ENCODE results near the gene ITGBL1.
"Not testable (repeated sequence)": the region's sequence is repeated elsewhere in the genome, so short reads cannot be mapped to it uniquely, and the experiment has no call there.

ITGBL1 gene

DNA sequence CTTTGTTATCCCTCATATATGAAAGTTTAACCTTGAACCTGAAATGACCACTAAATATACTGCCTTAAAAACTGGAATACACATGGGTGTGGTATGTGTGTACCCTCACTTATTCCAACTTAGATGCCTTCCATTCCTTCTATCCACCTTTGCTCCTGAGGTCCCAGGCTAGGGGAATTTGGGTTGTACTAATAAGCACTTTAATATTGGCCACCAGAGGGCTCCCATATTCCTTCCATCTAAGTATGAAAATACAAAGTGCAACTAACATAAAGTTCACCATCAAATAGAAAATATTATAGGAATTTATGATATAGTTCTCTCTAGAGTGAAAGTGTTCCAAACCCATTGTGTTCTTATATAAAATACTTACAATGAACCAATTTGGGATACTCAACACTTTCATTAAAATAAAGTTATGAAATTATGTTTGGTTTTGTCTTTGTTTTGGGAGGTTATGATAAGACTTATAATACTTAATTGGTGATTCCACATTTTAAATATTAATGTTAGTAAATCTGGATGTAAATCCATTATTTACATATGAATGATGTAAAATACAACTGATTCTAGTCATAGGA, 62.3 kb downstream of the ITGBL1 start:
- DNase-seq = peak; percentile 13

DNA sequence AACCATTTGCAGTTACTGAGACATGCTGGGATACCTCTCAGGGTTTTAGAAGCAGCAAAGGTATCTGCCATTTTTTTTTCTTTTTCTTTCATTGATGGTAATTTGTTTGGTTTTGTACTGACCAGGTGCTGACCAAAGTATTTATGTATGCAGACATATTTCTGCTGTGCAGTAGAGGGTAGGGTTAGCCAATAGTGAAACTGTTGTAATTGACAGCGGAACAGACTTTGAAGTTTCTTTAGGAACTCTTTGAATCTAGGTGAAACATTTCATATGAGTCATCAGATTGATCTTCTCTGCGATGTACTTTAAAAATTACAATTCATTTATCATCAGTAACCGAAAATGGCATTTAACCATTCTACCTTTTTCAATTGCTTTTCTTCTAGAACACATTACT, 63.0 kb downstream of the ITGBL1 start:
- DNase-seq = no peak

DNA sequence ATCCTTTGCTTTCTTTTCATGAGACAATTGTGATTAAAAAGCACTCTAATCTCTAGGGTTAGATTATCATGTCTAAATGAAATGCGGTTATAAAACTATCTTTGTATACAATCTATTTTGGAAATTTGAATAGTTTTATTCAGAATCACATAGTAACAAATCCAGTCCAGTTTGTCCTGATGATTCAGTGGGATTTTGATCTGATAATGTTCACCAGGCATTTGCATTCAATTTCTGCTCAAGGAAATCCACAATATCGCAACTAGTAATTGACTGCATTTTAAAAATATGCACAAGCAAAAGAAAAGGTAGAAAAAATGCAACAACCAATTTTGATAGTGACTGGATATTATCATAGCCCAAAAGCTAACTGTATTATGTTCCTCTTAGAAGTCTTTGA, 63.8 kb downstream of the ITGBL1 start:
- no peak for DNase-seq

DNA sequence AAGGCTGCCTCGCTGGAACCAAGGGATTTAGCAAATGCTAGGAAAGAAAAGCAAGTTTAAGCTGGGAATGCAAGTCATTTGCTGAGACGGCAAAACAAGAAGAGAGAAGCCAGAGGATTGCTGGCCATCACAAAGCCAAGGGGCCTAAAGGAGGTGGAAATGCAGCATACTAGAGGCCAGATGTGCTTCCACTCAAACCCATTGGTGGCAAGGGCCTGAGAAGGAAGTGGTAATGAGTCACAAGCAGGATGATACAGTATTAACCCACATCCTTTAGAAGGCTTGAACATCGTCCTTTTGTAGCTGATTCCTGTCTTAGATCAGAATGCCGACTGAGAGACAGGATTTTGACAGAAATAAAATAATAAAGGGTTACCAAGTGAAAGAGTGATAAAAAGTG, 68.2 kb downstream of the ITGBL1 start:
- no peak for DNase-seq

DNA sequence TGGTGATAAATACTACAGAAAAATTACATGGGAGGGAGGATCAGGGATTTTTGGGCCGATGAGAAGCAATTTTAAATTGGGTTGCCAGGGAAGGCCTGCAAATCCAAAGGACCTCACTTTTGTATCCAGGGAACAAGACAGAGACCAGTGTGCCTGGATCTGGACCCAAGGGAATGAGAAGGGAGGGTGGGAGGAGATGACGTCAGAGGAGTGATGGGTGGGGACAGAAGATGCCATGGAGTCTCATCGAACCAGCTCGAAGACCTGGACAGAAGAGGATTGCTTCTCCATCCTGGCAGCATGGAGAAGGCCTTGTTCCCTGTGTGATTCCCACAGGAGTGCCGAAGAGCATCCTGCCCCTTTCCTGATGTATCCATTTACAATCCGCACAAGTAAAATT, 68.9 kb downstream of the ITGBL1 start:
- no peak for DNase-seq

DNA sequence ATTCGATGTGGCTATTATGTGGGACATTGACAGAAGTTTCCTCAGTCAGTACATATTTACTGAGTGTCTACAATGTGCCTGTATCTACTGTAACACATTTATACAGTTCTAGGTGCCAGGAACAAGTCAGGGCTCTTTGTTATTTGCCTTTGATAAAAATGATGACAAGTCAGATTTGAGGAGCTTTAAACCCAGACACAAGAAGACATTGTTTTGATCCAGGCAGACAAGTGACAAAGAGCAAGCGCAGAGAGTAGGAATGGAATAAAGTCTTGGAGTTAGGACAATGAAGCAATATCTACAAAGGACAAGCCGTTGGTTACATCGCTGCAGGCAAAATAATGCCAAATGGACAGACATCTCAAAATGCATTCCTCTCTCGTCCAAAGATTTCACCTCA, 70.1 kb downstream of the ITGBL1 start:
- no peak for DNase-seq

DNA sequence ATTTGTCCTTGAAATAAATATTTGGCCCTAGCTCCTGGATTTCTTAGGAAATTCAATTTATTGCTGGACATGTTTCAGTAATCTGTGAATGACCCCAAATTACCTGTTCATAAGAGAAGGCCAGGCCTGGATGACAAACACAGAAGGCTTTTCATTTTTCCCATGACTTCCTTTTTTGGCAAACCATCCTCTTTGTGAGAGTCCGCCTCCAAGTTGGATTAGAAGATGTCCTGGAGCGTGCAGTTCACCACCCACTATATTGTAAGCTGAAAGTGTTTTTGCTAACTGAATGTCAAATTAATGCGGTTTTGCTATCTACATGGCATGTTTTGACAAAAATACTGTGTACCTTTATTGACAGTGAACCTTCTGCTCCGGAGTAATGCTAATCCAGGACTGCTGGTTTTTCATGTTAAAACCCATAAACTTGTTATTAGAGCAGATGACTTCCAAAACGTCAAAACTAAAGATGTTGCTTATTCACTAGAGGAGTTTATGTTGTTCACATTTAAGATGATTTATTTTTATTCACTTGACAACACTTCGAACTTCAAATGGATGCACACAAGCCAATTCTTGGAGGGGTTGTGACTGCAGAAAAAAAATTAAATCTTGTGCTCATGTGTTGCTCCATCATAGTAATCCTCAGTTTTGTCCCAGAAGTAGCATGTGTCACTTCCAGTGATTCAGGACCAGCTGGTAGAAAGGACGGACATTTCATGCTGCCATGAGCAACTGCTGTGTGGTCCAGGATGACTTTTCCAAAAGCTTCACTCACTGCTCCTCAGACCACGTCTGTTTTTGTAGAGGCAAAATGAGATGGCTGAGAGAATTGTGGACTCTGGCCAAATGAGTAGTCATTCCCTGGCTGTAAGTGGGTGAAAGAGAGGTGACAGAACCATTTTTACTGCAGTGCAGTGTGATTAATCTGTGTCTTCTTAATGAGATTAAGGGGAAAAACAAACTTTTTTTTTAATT, 71.0 kb downstream of the ITGBL1 start:
- DNase-seq = no peak

DNA sequence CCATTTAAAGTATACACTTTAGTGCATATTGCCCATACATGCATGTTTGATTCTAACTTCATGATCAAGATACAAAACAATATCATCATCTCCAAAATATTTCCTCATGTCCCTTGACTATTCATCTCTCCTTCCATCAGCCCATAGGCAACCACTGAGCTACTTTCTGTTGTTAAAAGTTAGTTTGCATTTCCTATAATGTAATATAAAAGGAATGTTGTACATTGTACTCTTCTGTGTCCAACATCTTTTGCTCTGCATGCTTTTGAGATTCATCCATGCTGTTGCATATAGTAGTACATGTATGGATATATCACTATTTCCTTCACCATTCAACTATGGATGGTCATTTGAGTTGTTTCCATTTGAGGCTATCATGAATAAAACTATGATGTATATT, 74.7 kb downstream of the ITGBL1 start:
- no peak for DNase-seq

DNA sequence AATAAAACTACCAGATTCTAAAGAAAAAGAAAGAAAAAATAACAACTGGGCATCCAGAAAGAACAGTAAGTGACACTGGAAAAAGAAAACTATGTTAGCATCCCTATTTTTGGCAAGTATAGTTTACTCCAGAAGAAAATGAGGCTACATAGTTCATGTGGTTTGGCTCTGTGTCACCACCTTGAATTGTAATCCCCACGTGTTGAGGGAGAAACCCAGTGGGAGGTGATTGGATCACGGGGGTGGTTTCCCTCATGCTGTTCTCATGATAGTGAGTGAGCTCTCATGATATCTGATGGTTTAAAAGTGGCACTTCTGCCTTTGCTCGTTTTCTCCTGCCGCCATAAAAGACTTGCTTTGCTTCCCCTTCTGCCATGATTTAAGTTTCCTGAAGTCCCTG, 76.9 kb downstream of the ITGBL1 start:
- DNase-seq = no peak

DNA sequence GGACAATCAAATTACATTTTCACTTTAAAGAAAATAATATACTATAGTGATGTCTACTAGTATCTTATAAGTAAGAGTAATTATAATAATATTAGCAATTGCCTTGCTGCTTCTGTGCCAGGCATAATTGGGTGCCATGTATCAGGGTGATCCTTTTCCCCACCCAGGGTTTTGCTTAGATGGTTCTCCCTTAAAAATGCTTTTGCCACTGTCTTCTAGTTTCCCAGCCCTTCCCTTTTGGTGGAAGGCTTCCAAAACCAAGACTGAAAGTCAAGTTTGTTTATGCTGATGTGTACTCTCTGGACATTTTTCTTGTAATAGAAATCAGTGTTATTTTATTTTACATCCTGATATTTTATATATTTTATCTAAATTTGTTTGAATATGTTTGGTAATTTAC, 77.8 kb downstream of the ITGBL1 start:
- no peak for DNase-seq

DNA sequence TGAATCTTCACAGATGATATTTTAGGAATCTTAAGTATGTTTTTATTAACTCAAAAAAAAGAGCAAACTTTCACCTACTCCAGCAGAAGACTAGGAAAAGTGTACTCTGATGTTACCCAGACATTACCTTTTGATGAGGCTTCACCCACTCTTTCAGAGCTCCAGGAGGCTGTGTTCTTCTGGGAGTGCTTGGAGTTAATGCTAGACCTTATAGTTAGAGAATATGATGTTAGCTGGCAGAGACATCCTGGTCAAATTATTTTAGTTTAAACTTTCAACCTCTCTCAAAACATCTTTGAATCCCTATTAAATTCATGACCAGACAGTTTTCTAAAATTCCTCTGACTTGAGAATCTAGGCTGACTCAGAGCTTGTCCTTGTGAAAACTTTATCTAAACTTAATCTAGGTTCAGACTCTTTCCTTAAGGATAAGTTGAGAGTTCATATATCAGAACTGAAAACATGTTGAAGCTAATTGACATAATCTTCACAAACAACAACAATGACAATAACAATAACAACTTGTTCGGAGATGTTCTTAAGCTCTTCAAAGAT, 82.8 kb downstream of the ITGBL1 start:
- DNase-seq = no peak

DNA sequence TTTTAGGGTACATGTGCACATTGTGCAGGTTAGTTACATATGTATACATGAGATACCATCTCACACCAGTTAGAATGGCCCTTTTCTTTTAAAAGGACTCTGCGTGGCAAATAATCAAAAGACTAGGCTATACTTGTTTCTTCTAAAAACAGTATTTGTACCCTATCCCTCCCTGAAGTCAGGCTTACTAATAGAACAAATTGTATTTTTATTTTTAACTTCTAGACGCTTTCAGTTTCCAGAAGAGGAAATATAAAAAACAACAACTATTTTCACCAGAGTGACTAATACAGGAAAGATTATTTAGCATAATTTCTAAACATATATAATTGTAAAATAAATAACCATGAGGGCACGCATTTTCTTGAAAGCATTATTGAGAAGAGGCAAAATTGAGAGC, 83.6 kb downstream of the ITGBL1 start:
- no peak for DNase-seq

DNA sequence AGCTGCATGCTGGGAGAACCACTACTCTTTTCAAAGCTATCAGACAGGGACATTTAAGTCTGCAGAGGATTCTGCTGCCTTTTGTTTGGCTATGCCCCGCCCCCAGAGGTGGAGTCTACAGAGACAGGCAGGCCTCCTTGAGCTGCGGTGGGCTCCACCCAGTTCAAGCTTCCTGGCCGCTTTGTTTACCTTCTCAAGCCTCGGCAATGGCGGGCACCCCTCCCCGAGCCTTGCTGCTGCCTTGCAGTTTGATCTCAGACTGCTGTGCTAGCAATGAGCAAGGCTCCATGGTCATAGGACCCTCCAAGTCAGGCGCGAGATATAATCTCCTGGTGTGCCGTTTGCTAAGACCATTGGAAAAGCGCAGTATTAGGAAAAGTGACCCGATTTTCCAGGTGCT, 92.1 kb downstream of the ITGBL1 start:
- DNase-seq = not testable (repeated sequence)

DNA sequence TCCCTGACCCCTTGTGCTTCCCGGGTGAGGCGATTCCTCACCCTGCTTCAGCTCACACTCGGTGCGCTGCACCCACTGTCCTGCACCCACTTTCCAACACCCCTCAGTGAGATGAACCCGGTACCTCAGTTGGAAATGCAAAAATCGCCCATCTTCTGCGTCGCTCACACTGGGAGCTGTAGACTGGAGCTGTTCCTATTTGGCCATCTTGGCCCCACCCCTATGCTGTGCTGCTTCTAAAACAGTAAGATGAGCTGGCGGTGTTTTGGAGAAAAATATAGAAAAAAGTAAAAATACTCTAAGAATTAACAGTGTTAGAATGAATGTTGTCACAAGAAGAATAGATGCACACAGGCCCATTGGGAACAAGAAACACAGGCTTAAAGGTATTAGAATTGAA, 92.5 kb downstream of the ITGBL1 start:
- no peak for DNase-seq

DNA sequence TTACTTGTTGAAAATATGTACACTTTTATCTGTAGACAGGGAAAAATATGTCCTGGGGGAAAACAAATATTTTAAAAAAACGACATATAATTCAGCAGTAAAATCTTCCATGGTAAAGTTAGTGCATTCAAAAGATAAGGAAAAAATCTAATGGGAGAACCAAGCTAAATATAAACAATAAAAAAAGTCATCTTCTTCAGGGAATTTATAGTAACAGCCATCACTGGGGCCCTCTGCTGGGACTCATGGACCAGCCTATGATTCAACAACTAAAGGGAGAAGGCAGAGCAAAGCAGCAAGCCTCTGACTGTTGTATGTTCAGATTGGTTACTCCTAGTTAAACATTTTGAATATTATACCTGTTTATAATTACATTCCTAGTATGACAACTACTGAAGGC, 93.0 kb downstream of the ITGBL1 start:
- no peak for DNase-seq

DNA sequence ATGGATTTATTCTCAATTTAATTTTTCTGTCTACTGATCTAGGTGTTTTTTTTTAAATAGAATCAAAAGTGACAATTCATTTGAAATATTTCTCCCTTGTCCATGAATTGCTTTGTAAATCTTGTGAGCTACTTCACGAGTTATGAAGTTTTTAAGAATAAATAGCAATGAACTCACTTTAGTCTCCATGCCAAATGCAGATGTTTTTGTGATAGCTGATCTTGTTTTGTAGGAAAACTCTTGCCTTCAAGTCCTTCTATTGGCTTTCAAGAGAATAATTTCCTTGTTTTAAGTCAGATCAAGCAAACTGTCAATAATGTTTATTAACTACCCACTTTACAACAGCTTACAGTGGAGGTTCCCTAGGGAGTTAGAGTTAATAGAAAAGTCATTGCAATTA, 99.8 kb downstream of the ITGBL1 start:
- DNase-seq = no peak

DNA sequence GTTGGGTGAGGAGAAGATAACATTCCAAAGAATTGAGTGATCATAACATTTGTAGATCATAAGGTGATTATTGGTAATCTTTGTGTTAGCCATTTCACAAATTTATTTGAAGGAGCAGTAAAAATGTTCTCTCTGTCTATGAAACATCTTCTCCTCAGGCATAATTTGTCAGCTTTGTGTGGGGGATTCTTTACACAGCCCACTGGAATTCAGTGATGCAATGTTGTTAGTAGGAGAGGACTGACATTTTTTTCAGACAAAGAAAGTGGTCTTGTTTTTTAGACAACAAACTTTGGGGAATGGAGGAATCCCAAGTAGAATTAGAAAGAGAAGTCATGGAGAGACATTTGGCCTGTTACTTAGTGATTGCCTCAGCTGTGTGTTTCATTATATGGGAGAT, 100.3 kb downstream of the ITGBL1 start:
- DNase-seq = no peak

DNA sequence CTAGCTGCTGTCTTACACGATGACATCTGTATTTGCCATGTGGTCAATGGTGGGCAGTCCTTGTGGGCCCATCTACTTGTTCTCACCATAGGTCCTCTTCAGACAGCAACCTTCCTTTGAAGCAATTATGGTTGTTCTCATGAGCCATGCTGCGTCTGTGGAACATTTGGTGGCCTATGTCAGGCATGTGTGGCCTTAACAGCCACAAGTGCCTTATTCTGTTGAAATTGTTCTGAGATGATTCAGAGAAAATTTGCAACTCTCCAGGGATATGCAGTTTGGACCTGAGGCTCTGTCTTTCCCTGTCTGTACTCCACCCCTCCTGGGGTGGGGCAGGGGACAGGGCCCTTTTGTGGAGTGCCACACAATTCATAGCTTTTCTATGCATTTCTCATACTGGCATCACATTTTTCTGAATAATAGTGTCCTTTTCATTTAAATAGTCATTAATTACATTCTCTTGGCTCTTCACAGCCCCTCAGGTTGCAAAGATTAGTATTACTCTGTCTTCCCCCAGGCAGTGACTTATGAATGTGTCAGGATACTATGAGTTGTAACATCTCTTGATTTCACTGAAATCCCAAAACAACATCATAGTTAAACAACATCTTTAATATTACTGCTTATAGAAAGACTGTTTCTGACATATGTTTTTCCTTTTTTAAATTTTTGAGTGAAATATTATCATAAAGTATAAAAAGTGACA, 102.1 kb downstream of the ITGBL1 start:
- no peak for DNase-seq

DNA sequence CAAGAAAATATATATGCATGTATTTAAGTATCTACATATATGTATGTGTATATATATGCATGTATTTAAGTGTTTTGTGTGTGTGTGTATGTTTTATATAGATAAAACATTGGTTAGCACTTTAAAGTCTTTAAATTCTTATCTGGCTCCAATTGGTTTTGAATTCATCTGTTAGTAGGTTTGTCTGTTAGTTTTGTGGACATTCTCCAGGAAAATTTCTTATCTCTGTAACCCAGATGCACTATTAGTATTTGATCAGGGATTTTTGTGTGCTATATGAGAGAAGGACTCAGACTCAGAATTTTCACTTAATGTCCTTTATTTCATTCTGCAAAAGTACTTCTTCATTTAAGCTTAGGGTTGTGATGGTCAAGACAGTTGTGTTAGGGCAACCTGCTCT, 103.1 kb downstream of the ITGBL1 start:
- no peak for DNase-seq

DNA sequence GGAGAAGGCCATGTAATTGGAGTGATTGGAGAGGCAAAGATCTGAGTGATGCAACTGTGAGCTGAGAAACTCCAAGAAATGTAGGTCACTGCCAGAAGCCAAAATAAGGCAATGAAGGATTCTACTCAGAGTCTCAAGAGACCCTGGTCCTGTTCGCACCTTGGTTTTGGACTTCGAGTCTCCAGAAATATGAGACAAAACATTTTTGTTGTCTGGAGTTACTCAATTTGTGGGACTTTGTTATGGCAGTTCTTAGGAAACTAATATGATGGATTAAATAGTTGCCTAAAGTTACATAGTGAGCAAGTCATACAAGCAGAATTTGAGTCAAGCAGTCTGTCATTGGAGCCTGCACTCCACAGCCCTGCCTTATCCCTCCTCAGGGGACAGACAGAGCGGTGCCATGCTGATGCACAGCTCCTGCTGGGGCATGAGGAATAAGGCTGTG, 104.2 kb downstream of the ITGBL1 start:
- DNase-seq = no peak

DNA sequence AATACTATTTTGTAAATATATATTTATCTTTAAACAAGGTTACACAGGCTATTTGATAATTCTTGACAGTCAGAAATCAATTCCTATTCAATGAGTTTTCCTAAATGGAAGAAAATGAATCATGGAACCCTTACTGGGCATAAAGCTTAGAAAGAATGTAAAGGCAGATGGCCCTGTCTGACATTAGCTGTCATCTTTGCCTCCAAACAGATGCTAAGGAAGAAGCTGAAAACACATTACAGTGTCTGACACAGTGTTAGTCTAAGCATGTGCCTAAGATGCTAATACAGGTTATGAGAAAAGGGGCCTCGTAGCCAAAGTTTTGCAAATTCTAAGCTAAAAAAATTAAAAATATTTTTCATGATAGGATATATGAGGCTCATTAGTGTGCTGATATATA, 112.8 kb downstream of the ITGBL1 start:
- peak; percentile 50 for DNase-seq

DNA sequence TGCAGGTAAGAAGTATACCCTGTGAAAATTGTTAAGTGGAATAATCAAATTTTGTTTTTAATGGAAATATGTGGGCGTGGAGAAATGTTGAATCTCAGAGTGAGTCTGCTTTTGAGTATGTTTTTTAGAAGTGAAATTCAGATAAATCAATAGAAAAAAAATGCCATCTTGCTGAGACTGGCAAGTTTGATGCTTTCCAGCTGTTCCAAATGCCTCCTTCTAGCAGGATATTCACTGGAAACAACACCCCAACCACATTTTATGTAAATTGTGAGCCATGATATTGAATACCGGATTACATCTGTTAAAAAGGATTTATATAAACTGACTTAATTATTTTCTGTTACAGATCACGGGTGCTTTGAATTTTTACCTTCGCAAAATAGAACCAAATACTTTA, 115.4 kb downstream of the ITGBL1 start:
- DNase-seq = no peak

DNA sequence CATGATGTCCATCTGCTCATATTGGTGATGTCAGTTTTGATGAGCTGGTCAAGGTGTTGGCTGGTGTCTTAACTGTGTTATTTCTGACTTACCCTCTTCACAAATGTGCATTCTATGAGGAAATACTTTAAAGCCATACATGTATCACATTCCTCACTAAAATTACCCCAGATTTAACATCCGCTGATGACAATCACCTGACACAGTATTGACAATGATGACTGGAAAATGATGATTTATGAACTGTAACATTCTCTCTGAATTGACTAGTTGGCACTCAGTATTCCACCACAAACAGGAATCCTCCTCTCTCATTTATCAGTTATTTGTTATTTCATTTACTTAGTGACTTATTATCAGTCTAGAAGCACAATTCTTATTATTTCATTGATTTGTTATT, 117.3 kb downstream of the ITGBL1 start:
- DNase-seq = no peak

DNA sequence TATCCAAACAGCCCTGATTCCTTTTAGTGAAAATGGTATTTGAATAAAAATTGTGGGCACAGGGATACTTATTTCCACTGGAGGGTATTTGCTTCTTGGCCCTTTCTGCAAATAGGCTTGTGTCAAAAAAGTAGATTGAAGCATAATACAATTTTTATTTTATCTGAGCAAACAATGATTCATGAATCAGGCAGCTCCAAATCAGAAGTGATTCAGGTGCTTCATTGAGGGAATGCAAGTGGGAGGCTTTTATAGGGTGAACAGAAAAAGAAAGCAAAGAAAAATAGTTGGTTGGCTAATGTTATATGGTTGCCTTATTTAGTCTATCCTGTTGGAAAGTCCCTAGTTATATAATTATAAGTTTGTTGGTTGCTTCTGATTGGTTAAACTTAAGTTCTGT, 117.9 kb downstream of the ITGBL1 start:
- DNase-seq = no peak

All from NCI-H524 treated with DMSO at 0.1 percent for 48 hours (cell line).